Activated T-helper 17 cell treated with anti-CD3 and anti-CD28 coated beads, Interleukin-2, amount 50 U/mL, for 72 hours (primary cell): ENCODE data around the gene PAX8. TPM values are rescaled to one million over a fixed set of nuclear protein-coding genes. Genes with fewer than 3 reads are reported as not detected.
A peak's percentile ranks its signal among the peaks of the same experiment; 100 is the strongest.
"Not testable (repeated sequence)": the region's sequence is repeated elsewhere in the genome, so short reads cannot be mapped to it uniquely, and the experiment has no call there.

ENCODE experiments used
- ATAC-seq: fragments of 150-1000 bp; cut with Tn5 transposase; replicated peaks from 2 replicates; pipeline ENCODE4 v1.10.0; 2021; ENCODE audit warnings: mild to moderate bottlenecking, moderate library complexity
- H3K27ac Mint-ChIP-seq: one replicate; pipeline ENCODE4 v1.8.0; 2022; ENCODE audit warnings: mixed read lengths
- H3K27me3 Mint-ChIP-seq: one replicate; pipeline ENCODE4 v1.8.0; 2022; ENCODE audit warnings: mixed read lengths
- H3K36me3 Mint-ChIP-seq: one replicate; pipeline ENCODE4 v1.8.0; 2022; ENCODE audit warnings: low read depth, mild to moderate bottlenecking, mixed read lengths
- H3K4me1 Mint-ChIP-seq: one replicate; pipeline ENCODE4 v1.8.0; 2022; ENCODE audit warnings: mixed read lengths
- H3K4me3 Mint-ChIP-seq: one replicate; pipeline ENCODE4 v1.8.0; 2022; ENCODE audit warnings: mild to moderate bottlenecking, mixed read lengths
- H3K9me3 Mint-ChIP-seq: one replicate; pipeline ENCODE4 v1.8.0; 2022; ENCODE audit warnings: mixed read lengths
- total RNA-seq, 2 donors: library from RNA; stranded (reverse); gene quantifications; one replicate each; pipeline ENCODE4 v1.2.3, GENCODE V29; 2022

The PAX8 gene
- total RNA-seq, 2 donors from 2014 or later, result 0.86 to 1.6 TPM

DNA sequence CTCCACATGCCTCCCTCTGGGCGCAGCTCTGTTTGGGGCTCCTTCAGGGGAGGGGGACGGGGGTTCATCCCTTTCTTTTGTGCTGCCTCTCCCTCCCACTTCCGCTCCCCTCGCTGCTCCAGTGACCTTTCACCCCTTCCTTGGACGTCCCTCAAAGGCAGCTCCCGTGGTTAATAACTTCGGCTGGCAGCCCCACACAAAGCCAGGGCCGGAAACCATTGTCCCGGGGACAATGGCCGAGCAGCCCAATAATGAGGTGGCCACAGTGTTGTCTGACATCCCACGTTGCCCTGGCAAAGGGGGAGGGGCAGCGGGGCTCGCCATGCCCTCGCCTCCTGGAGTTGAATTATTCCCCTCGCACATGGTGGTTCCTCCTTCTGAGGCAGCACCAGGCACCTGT, 27.0 kb upstream of the PAX8 start:
- ATAC-seq, H3K4me3 Mint-ChIP-seq, H3K36me3 Mint-ChIP-seq, H3K27ac Mint-ChIP-seq, H3K4me1 Mint-ChIP-seq, H3K9me3 Mint-ChIP-seq: not testable (repeated sequence)
- peaks cover 18% of the 10 kb centered on the region for H3K27me3 Mint-ChIP-seq

DNA sequence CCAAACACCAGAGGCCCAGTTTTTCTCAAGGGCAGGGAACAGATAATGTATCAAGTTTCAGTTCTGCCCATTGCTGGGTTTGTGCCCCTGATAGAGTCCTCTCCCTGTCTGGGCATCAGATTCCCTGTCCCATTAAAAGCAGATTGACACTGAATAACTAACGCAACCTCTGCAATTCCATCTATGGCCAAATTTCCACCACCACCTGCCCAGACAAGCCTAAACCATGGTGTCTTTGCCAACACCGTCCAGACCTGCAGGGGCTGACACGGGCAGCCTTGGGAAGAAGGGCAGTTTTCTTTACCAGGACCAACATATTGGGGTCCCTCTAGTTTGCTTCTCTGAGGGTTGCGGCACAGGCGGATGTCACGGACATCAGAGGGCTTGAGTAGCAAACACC, 26.4 kb upstream of the PAX8 start:
- Mint-ChIP-seq H3K27ac (no peak overlapping the region), H3K9me3 (no peaks in the 10 kb centered on the region), H3K36me3 (no peaks in the 10 kb centered on the region), H3K27me3 (peaks cover 18% of the 10 kb centered on the region), H3K4me3 (no peak overlapping the region), H3K4me1 (no peaks in the 10 kb centered on the region)
- ATAC-seq, result no peak

- no peak overlapping the region for H3K27ac Mint-ChIP-seq
- H3K9me3 Mint-ChIP-seq, result no peaks in the 10 kb centered on the region
- H3K4me3 Mint-ChIP-seq, result no peak overlapping the region
- no peaks in the 10 kb centered on the region for H3K36me3 Mint-ChIP-seq
- H3K27me3 Mint-ChIP-seq, result peaks cover 18% of the 10 kb centered on the region
- no peaks in the 10 kb centered on the region for H3K4me1 Mint-ChIP-seq
- no peak for ATAC-seq
These were observed 26.0 kb upstream of the PAX8 start for GRCh38 chr2:113304702-113305101.

- not testable (repeated sequence) for H3K4me3 Mint-ChIP-seq, ATAC-seq, H3K27ac Mint-ChIP-seq, H3K9me3 Mint-ChIP-seq, H3K4me1 Mint-ChIP-seq, H3K27me3 Mint-ChIP-seq, H3K36me3 Mint-ChIP-seq
These were observed 23.7 kb upstream of the PAX8 start for GRCh38 chr2:113302216-113302980.

- Mint-ChIP-seq H3K27ac (no peak overlapping the region), H3K9me3 (no peaks in the 10 kb centered on the region), H3K4me1 (no peaks in the 10 kb centered on the region), H3K27me3 (peaks cover 4% of the 10 kb centered on the region), H3K4me3 (no peak overlapping the region), H3K36me3 (no peaks in the 10 kb centered on the region)
- no peak for ATAC-seq
These were observed 21.6 kb upstream of the PAX8 start for GRCh38 chr2:113300281-113300680.

- H3K27me3 Mint-ChIP-seq, result peaks cover 5% of the 10 kb centered on the region
- H3K27ac Mint-ChIP-seq, result no peak overlapping the region
- H3K4me3 Mint-ChIP-seq, result no peak overlapping the region
- H3K36me3 Mint-ChIP-seq, result no peaks in the 10 kb centered on the region
- H3K4me1 Mint-ChIP-seq, result no peaks in the 10 kb centered on the region
- H3K9me3 Mint-ChIP-seq, result no peaks in the 10 kb centered on the region
- ATAC-seq, result no peak
These were observed 19.5 kb upstream of the PAX8 start for GRCh38 chr2:113298176-113298575.

DNA sequence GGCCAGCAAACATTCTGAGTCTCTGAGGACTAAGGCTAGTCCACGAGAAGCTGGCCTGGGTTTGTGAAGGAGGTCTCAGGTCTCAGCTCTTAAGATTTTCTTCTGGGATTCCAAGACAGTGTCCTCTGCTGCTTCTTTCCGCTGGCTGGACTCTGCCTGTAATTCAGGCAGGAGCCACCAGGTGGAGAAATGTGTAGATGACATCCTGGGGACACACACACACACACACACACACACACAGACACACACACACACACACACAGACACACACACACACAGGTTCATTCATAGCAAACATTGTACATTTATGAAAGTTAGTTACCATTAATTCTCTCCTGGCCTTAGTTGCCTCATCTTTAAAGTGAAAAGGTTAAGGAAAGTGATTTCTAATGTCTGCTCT, 18.9 kb upstream of the PAX8 start:
- H3K27ac Mint-ChIP-seq, result not testable (repeated sequence)

DNA sequence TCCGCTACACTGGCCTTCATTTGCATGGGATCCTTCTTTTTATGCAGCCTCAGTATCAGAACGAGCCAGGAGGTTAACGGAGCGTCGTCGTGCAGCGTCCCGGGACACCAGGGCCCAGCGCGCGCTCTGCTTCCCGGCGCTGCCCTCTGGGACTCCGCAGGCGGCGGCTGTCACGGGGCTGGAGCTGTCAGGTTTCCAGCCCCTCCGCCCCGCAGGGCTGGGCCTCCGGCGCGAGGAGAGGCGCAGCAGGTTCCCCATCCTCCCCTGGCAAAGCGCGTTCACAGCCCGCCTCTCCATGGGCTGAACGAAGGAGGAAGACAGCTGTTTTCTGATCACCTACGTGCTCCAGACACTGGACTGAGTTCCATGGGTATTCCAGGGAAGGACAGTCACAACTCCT, 12.5 kb upstream of the PAX8 start:
- ATAC-seq, result no peak
- H3K27ac Mint-ChIP-seq, result no peak overlapping the region

More for the DNA sequence above, 18.9 kb upstream of the PAX8 start:
- not testable (repeated sequence) for H3K27me3 Mint-ChIP-seq, H3K4me1 Mint-ChIP-seq, H3K4me3 Mint-ChIP-seq, H3K36me3 Mint-ChIP-seq, H3K9me3 Mint-ChIP-seq
- peak; percentile 50 for ATAC-seq

DNA sequence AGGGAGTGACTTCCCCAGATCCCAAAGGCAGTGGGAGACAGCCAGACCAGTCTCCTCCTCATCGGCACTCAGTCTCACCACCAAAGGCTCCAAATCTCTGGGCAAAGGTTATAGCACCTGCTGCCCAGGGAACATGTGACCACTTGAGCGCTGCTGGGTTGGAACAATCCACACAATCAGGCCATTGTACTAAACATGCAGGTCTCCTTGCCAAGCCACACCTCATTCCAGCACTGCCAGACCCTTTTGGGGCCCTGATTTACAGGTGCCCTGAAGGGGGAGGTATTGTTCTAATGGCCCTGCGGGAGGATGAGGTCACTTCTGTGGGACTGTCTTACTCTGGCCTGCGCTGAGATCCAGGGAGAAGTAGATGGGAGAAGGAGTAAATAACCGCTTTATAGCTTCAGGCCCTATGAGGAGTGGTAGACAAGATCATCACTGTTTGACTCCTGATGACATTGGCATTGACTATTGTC, 10.0 kb upstream of the PAX8 start:
- ATAC-seq, H3K36me3 Mint-ChIP-seq, H3K4me1 Mint-ChIP-seq, H3K4me3 Mint-ChIP-seq, H3K9me3 Mint-ChIP-seq, H3K27ac Mint-ChIP-seq: not testable (repeated sequence)
- H3K27me3 Mint-ChIP-seq, result peaks cover 15% of the 10 kb centered on the region

More for the DNA sequence above, 12.5 kb upstream of the PAX8 start:
- Mint-ChIP-seq H3K4me1 (no peaks in the 10 kb centered on the region), H3K27me3 (peaks cover 15% of the 10 kb centered on the region), H3K4me3 (no peak overlapping the region), H3K9me3 (no peaks in the 10 kb centered on the region), H3K36me3 (no peaks in the 10 kb centered on the region)

- ATAC-seq, H3K4me3 Mint-ChIP-seq, H3K27ac Mint-ChIP-seq, H3K27me3 Mint-ChIP-seq, H3K36me3 Mint-ChIP-seq, H3K9me3 Mint-ChIP-seq, H3K4me1 Mint-ChIP-seq: not testable (repeated sequence)
These were observed 9.5 kb upstream of the PAX8 start for GRCh38 chr2:113288117-113288673.

- H3K27ac Mint-ChIP-seq, result no peak overlapping the region
- H3K36me3 Mint-ChIP-seq, result no peaks in the 10 kb centered on the region
- no peaks in the 10 kb centered on the region for H3K4me1 Mint-ChIP-seq
- H3K9me3 Mint-ChIP-seq, result no peaks in the 10 kb centered on the region
- no peak overlapping the region for H3K4me3 Mint-ChIP-seq
- ATAC-seq, result no peak
- peaks cover 9% of the 10 kb centered on the region for H3K27me3 Mint-ChIP-seq
These were observed 7.1 kb upstream of the PAX8 start for GRCh38 chr2:113285816-113286215.

DNA sequence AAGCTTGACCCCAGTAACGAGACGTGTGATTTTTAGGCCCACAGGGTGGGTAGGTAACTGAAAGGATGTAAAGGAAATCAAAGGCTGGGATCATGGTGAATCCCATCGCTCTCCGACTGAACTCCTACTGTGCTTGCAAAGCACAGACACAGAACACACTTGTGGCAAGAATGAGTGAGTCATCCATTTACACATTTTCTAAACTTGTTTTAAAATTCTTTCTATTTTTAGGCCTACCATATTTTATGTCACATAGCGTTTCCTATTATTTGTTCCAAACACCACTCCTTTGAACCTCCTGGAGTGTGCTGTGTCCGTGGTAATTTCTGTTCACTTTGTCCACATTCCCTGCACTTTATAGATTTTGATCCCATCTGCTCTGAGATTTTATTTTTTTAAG, 6.3 kb upstream of the PAX8 start:
- not testable (repeated sequence) for H3K9me3 Mint-ChIP-seq, H3K4me3 Mint-ChIP-seq, H3K27ac Mint-ChIP-seq, ATAC-seq, H3K4me1 Mint-ChIP-seq, H3K36me3 Mint-ChIP-seq, H3K27me3 Mint-ChIP-seq

- Mint-ChIP-seq H3K36me3 (no peaks in the 10 kb centered on the region), H3K4me3 (no peak overlapping the region), H3K27me3 (peaks cover 12% of the 10 kb centered on the region), H3K27ac (no peak overlapping the region), H3K4me1 (no peaks in the 10 kb centered on the region), H3K9me3 (no peaks in the 10 kb centered on the region)
- no peak for ATAC-seq
These were observed 5.8 kb upstream of the PAX8 start for GRCh38 chr2:113284476-113284875.

DNA sequence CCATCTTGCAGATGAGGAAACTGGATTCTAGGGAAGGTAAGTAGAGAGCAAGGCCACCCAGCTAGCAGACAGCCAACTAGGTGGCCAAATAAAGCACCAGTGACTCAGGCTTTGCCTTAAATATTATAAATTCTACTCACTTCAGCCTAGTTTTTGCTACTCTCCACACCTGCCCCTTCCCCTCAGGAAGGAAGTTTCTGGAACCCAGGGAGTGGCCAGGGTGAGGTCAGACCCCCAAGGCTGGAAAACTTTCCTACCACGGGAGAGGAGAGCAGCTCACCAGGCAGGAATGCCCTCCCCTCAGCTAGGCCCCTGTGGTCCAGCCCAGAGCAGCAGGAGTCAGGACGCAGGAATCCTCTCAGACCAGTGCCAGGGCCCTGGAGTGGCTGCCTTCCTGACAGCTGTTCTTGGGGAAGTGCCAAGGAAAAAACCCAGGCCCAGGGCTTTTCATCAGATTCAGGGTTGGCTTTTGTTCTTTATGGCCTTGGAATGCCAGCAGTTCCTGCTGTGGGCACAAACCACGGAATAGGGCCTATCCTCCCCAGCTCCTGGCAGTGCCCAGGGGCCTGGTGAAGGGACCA, 5.1 kb upstream of the PAX8 start:
- no peak for ATAC-seq
- no peaks in the 10 kb centered on the region for H3K4me1 Mint-ChIP-seq
- no peaks in the 10 kb centered on the region for H3K9me3 Mint-ChIP-seq
- H3K36me3 Mint-ChIP-seq, result no peaks in the 10 kb centered on the region
- no peak overlapping the region for H3K4me3 Mint-ChIP-seq
- H3K27me3 Mint-ChIP-seq, result peaks cover 15% of the 10 kb centered on the region
- no peak overlapping the region for H3K27ac Mint-ChIP-seq
